ENCODE results near the gene CUZD1.
"Not testable (repeated sequence)": the region's sequence is repeated elsewhere in the genome, so short reads cannot be mapped to it uniquely, and the experiment has no call there.

The CUZD1 gene

DNA sequence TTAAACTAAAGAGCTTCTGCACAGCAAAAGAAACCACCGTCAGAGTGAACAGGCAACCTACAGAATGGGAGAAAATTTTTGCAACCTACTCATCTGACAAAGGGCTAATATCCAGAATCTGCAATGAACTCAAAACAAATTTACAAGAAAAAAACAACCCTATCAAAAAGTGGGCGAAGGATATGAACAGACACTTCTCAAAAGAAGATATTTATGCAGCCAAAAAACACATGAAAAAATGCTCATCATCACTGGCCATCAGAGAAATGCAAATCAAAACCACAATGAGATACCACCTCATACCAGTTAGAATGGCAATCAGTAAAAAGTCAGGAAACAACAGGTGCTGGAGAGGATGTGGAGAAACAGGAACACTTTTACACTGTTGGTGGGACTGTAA, 26.3 kb upstream of the CUZD1 start:
- H3K4me1 ChIP-seq (ENCODE audit: control insufficient read depth in 1 of 2, insufficient read depth in 2 of 2, low read length in 2 of 2); H3K9me3 ChIP-seq (ENCODE audit: control insufficient read depth in 1 of 2, low read length in 2 of 2); H3K36me3 ChIP-seq (ENCODE audit: control insufficient read depth in 1 of 2, insufficient read depth in 2 of 2, low read length in 2 of 2); H3K27ac ChIP-seq (ENCODE audit: low read depth, low read length); H3K9ac ChIP-seq (ENCODE audit: low read depth in 1 of 2, low read length in 2 of 2); H3K4me3 ChIP-seq (ENCODE audit: low read depth in 1 of 2, low read length in 2 of 2); H3K27me3 ChIP-seq (ENCODE audit: control insufficient read depth in 1 of 2, insufficient read depth in 2 of 2, low read length in 2 of 2): not testable (repeated sequence)

DNA sequence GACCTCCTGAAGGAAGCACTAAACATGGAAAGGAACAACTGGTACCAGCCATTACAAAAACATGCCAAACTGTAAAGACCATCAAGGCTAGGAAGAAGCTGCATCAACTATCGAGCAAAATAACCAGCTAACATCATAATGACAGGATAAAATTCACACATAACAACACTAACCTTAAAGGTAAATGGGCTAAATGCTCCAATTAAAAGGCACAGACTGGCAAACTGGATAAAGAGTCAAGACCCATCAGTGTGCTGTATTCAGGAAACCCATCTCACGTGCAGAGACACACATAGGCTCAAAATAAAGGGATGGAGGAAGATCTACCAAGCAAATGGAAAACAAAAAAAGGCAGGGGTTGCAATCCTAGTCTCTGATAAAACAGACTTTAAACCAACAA, 23.1 kb upstream of the CUZD1 start:
- not testable (repeated sequence) for H3K36me3 ChIP-seq (ENCODE audit: control insufficient read depth in 1 of 2, insufficient read depth in 2 of 2, low read length in 2 of 2); H3K4me1 ChIP-seq (ENCODE audit: control insufficient read depth in 1 of 2, insufficient read depth in 2 of 2, low read length in 2 of 2); H3K4me3 ChIP-seq (ENCODE audit: low read depth in 1 of 2, low read length in 2 of 2); H3K27ac ChIP-seq (ENCODE audit: low read depth, low read length); H3K9me3 ChIP-seq (ENCODE audit: control insufficient read depth in 1 of 2, low read length in 2 of 2); H3K27me3 ChIP-seq (ENCODE audit: control insufficient read depth in 1 of 2, insufficient read depth in 2 of 2, low read length in 2 of 2); H3K9ac ChIP-seq (ENCODE audit: low read depth in 1 of 2, low read length in 2 of 2)

DNA sequence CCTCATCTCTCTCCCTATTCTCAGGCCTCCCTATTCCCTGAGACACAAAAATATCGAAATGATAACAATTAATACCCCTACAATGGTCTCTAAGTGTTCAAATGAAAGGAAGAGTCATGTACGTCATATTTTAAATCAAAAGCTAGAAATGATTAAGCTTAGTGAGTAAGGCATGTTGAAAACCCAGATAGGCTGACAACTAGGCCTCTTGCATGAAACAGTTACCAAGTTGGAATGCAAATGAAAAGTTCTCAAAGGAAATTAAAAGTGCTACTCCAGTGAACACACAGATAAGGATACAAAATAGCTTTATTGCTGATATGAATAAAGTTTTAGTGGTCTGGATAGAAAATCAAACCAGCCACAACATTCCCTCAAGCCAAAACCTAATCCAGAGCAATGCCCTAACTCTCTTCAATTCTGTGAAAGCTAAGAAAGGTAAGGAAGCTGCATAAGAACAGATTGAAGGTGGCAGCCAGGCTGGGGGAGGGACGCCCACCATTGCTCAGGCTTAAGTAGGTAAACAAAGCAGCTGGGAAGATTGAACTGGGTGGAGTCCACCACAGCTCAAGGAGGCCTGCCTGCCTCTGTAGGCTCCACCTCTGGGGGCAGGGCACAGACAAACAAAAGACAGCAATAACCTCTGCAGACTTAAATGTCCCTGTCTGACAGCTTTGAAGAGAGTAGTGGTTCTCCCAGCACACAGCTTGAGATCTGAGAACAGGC, 21.3 kb upstream of the CUZD1 start:
- H3K27ac ChIP-seq (ENCODE audit: low read depth, low read length); H3K9me3 ChIP-seq (ENCODE audit: control insufficient read depth in 1 of 2, low read length in 2 of 2); H3K9ac ChIP-seq (ENCODE audit: low read depth in 1 of 2, low read length in 2 of 2): not testable (repeated sequence)

DNA sequence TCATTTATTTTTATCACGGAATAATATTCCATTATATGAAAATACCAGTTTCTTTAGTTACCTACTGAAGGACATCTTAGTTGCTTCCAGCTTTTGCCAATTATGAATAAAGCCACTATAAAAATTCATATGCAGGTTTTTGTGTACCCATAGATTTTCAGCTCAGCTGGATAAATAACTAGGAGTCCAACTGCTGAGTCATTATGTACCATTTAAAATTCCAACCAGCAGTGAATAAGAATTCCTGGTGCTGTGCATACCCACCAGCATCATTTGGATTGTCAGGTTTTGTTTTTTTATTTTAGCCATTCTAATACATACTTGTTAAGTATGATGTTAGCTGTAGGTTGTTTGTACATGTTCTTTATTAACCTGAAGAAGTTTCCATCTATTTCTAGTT, 19.2 kb upstream of the CUZD1 start:
- Histone ChIP-seq H3K27me3 (ENCODE audit: control insufficient read depth in 1 of 2, insufficient read depth in 2 of 2, low read length in 2 of 2) (no peaks in the 10 kb centered on the region), H3K4me3 (ENCODE audit: low read depth in 1 of 2, low read length in 2 of 2) (no peak overlapping the region), H3K9me3 (ENCODE audit: control insufficient read depth in 1 of 2, low read length in 2 of 2) (no peaks in the 10 kb centered on the region), H3K27ac (ENCODE audit: low read depth, low read length) (no peak overlapping the region), H3K9ac (ENCODE audit: low read depth in 1 of 2, low read length in 2 of 2) (no peak overlapping the region), H3K4me1 (ENCODE audit: control insufficient read depth in 1 of 2, insufficient read depth in 2 of 2, low read length in 2 of 2) (no peaks in the 10 kb centered on the region), H3K36me3 (ENCODE audit: control insufficient read depth in 1 of 2, insufficient read depth in 2 of 2, low read length in 2 of 2) (no peaks in the 10 kb centered on the region)

More for the DNA sequence above, 21.3 kb upstream of the CUZD1 start:
- not testable (repeated sequence) for H3K4me1 ChIP-seq (ENCODE audit: control insufficient read depth in 1 of 2, insufficient read depth in 2 of 2, low read length in 2 of 2); H3K27me3 ChIP-seq (ENCODE audit: control insufficient read depth in 1 of 2, insufficient read depth in 2 of 2, low read length in 2 of 2); H3K4me3 ChIP-seq (ENCODE audit: low read depth in 1 of 2, low read length in 2 of 2); H3K36me3 ChIP-seq (ENCODE audit: control insufficient read depth in 1 of 2, insufficient read depth in 2 of 2, low read length in 2 of 2)

DNA sequence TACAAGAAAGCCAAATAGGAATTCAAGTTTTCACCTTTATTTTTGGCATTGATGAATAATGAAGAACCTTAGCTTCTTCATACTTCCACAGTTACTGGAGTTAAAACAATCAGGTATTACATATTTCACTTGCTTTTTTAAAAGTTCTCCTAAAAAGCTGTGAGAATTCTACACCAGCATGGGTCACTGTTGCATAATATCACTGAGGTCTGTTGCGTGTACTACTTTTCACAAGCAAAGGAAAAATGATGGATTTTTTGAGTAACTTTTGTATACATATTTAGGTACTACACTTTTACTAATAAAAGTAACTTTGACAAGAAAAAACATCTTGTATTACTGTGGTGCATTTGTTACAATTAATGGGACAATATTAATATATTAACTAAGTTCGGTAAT, 18.5 kb upstream of the CUZD1 start:
- Histone ChIP-seq H3K27me3 (ENCODE audit: control insufficient read depth in 1 of 2, insufficient read depth in 2 of 2, low read length in 2 of 2) (no peaks in the 10 kb centered on the region), H3K36me3 (ENCODE audit: control insufficient read depth in 1 of 2, insufficient read depth in 2 of 2, low read length in 2 of 2) (no peaks in the 10 kb centered on the region), H3K9me3 (ENCODE audit: control insufficient read depth in 1 of 2, low read length in 2 of 2) (no peaks in the 10 kb centered on the region)

DNA sequence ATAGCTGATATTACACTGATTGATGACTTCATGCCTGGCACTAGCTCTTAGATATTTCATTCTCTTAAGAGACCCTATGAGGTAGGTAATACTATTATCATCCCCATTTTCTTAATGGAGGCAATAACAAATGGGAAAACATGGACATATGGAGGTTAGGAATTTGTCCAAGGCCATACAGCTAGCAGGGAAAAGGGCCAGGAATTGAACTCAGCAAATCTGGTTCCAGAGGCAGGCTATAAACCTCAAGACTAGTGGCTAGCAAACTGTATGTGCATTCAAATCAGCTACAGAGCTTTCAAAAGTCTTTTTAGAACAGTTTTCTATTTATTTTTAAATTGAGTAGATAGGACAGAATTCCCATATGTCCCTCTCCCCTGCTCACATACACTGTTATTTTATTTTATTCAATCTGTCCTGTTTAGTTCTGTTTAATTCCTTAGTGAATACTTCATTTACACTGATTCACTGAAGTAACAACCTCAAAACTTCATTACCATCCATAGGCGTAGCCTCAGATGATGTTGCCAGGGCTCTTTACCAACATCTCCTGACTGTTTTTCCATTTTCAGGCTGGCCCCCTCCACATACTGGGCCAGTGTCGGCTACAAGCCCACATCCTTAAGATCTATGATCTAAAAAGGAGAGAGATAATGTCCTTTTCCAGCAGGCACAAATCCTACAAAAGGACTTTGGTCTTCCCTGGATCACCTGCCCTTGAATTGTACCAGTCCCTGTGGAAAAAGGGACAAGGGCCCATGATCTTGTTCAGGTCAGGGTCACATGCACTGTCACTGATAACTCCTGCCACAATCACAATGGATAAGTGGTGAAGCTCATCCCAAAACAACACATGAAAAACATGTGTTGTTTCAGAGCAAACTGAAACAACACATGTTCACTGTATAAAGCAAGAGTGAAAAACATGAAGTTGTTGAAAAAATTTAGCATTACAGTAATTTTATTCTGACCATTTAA, 17.8 kb upstream of the CUZD1 start:
- Histone ChIP-seq H3K9ac (ENCODE audit: low read depth in 1 of 2, low read length in 2 of 2) (no peak overlapping the region), H3K9me3 (ENCODE audit: control insufficient read depth in 1 of 2, low read length in 2 of 2) (no peaks in the 10 kb centered on the region), H3K27me3 (ENCODE audit: control insufficient read depth in 1 of 2, insufficient read depth in 2 of 2, low read length in 2 of 2) (no peaks in the 10 kb centered on the region), H3K4me3 (ENCODE audit: low read depth in 1 of 2, low read length in 2 of 2) (no peak overlapping the region), H3K4me1 (ENCODE audit: control insufficient read depth in 1 of 2, insufficient read depth in 2 of 2, low read length in 2 of 2) (no peaks in the 10 kb centered on the region), H3K27ac (ENCODE audit: low read depth, low read length) (no peak overlapping the region), H3K36me3 (ENCODE audit: control insufficient read depth in 1 of 2, insufficient read depth in 2 of 2, low read length in 2 of 2) (no peaks in the 10 kb centered on the region)

More for the DNA sequence above, 18.5 kb upstream of the CUZD1 start:
- no peak overlapping the region for H3K9ac ChIP-seq (ENCODE audit: low read depth in 1 of 2, low read length in 2 of 2)
- H3K27ac ChIP-seq (ENCODE audit: low read depth, low read length) = no peak overlapping the region
- no peaks in the 10 kb centered on the region for H3K4me1 ChIP-seq (ENCODE audit: control insufficient read depth in 1 of 2, insufficient read depth in 2 of 2, low read length in 2 of 2)
- H3K4me3 ChIP-seq (ENCODE audit: low read depth in 1 of 2, low read length in 2 of 2) = no peak overlapping the region

DNA sequence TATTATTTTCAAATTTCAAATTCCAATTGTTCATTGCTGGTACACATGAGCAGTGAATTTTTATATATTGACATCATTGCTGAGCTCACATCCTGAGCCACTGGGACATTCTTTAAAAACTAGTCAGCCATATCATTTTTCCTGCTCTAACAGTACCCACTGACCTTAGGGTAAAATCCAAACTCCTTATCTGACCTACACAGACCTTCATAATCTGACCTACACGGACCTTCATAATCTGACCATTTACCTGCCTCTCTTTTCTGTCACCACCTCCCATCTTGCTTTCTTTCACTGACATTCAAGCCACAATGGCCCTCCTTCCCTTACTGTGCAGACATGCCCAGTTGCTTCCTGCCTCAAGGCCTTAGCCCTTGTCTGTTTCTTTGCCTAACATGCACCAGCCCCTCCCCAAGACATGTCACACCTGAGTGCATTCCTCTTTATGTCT, 16.1 kb upstream of the CUZD1 start:
- Histone ChIP-seq H3K9me3 (ENCODE audit: control insufficient read depth in 1 of 2, low read length in 2 of 2) (no peaks in the 10 kb centered on the region), H3K4me1 (ENCODE audit: control insufficient read depth in 1 of 2, insufficient read depth in 2 of 2, low read length in 2 of 2) (no peaks in the 10 kb centered on the region), H3K4me3 (ENCODE audit: low read depth in 1 of 2, low read length in 2 of 2) (no peak overlapping the region), H3K27ac (ENCODE audit: low read depth, low read length) (no peak overlapping the region), H3K36me3 (ENCODE audit: control insufficient read depth in 1 of 2, insufficient read depth in 2 of 2, low read length in 2 of 2) (no peaks in the 10 kb centered on the region), H3K9ac (ENCODE audit: low read depth in 1 of 2, low read length in 2 of 2) (no peak overlapping the region), H3K27me3 (ENCODE audit: control insufficient read depth in 1 of 2, insufficient read depth in 2 of 2, low read length in 2 of 2) (no peaks in the 10 kb centered on the region)

DNA sequence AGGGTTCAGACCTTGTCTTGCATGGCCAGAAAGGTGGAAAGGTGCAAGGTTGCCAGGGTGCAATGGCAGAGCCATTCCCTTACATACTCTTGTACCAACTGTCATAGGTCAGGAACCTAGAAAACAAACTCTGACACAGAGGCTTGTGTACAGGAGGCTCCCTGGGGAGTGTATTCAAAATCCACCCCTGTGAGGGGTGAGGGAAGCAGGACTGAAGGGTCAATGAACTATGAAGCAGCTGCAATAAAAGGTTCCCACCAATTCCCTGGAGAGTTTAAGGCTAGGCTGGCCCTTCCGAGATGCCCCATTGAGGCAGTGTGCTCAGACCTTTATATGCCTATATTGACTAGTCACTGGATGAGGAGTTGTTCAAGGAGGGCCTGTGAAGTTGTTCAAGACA, 13.9 kb upstream of the CUZD1 start:
- no peaks in the 10 kb centered on the region for H3K9me3 ChIP-seq (ENCODE audit: control insufficient read depth in 1 of 2, low read length in 2 of 2)
- H3K9ac ChIP-seq (ENCODE audit: low read depth in 1 of 2, low read length in 2 of 2) = no peak overlapping the region
- no peaks in the 10 kb centered on the region for H3K36me3 ChIP-seq (ENCODE audit: control insufficient read depth in 1 of 2, insufficient read depth in 2 of 2, low read length in 2 of 2)
- H3K27me3 ChIP-seq (ENCODE audit: control insufficient read depth in 1 of 2, insufficient read depth in 2 of 2, low read length in 2 of 2) = no peaks in the 10 kb centered on the region
- H3K4me3 ChIP-seq (ENCODE audit: low read depth in 1 of 2, low read length in 2 of 2) = no peak overlapping the region
- no peak overlapping the region for H3K27ac ChIP-seq (ENCODE audit: low read depth, low read length)
- H3K4me1 ChIP-seq (ENCODE audit: control insufficient read depth in 1 of 2, insufficient read depth in 2 of 2, low read length in 2 of 2) = no peaks in the 10 kb centered on the region

DNA sequence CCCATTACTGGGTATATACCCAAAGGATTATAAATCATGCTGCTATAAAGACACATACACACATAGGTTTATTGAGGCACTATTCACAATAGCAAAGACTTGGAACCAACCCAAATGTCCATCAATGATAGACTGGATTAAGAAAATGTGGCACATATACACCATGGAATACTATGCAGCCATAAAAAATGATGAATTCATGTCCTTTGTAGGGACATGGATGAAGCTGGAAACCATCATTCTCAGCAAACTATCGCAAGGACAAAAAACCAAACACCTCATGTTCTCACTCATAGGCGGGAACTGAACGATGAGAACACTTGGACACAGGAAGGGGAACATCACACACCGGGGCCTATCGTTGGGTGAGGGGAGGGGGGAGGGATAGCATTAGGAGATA, 12.4 kb upstream of the CUZD1 start:
- not testable (repeated sequence) for H3K27me3 ChIP-seq (ENCODE audit: control insufficient read depth in 1 of 2, insufficient read depth in 2 of 2, low read length in 2 of 2); H3K9ac ChIP-seq (ENCODE audit: low read depth in 1 of 2, low read length in 2 of 2); H3K27ac ChIP-seq (ENCODE audit: low read depth, low read length)

DNA sequence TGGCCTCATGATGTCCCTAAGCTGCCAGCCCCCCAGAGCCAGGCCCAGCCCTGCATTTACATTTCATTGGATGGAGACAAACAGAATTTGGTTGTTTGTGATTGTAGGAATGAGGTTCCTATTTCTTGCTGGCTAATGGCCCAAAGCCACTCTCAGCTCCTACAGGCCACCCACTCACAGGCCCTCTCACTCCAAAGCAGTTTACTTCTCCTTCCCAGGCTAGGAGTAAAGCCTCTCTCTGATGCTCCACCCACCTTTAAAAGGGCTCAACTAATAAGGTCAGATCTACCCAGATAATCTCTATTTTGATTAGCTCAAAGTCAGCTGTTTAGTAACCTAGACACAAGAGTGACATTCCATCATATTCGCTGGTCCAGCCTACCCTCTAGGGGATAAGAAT, 11.2 kb upstream of the CUZD1 start:
- Histone ChIP-seq H3K4me1 (ENCODE audit: control insufficient read depth in 1 of 2, insufficient read depth in 2 of 2, low read length in 2 of 2) (no peaks in the 10 kb centered on the region), H3K27me3 (ENCODE audit: control insufficient read depth in 1 of 2, insufficient read depth in 2 of 2, low read length in 2 of 2) (no peaks in the 10 kb centered on the region), H3K36me3 (ENCODE audit: control insufficient read depth in 1 of 2, insufficient read depth in 2 of 2, low read length in 2 of 2) (peaks cover 0 to 6% of the 10 kb centered on the region in 2 donors), H3K4me3 (ENCODE audit: low read depth in 1 of 2, low read length in 2 of 2) (no peak overlapping the region), H3K27ac (ENCODE audit: low read depth, low read length) (no peak overlapping the region), H3K9ac (ENCODE audit: low read depth in 1 of 2, low read length in 2 of 2) (no peak overlapping the region), H3K9me3 (ENCODE audit: control insufficient read depth in 1 of 2, low read length in 2 of 2) (no peaks in the 10 kb centered on the region)

More for the DNA sequence above, 12.4 kb upstream of the CUZD1 start:
- not testable (repeated sequence) for H3K36me3 ChIP-seq (ENCODE audit: control insufficient read depth in 1 of 2, insufficient read depth in 2 of 2, low read length in 2 of 2); H3K4me1 ChIP-seq (ENCODE audit: control insufficient read depth in 1 of 2, insufficient read depth in 2 of 2, low read length in 2 of 2); H3K4me3 ChIP-seq (ENCODE audit: low read depth in 1 of 2, low read length in 2 of 2); H3K9me3 ChIP-seq (ENCODE audit: control insufficient read depth in 1 of 2, low read length in 2 of 2)
